Endothelial cell (in vitro differentiated cells): ENCODE measurements around the gene CHRNE. TPM values are rescaled to one million over a fixed set of nuclear protein-coding genes. Genes with fewer than 3 reads are reported as not detected.

Source experiments
- DNase-seq: peaks from one replicate; pipeline ENCODE4 v3.0.0; 2021; ENCODE audit warnings: low spot score
- H3K27ac Mint-ChIP-seq: one replicate; pipeline ENCODE4 v1.8.0; 2021; ENCODE audit warnings: mixed read lengths, inconsistent platforms; ENCODE audit not compliant: unreplicated experiment
- H3K27me3 Mint-ChIP-seq: one replicate; pipeline ENCODE4 v1.8.0; 2021; ENCODE audit warnings: mild to moderate bottlenecking, moderate library complexity, mixed read lengths, inconsistent platforms; ENCODE audit not compliant: unreplicated experiment
- H3K36me3 Mint-ChIP-seq: one replicate; pipeline ENCODE4 v1.8.0; 2021; ENCODE audit warnings: mild to moderate bottlenecking, low read depth, mixed read lengths, inconsistent platforms; ENCODE audit not compliant: unreplicated experiment
- H3K4me1 Mint-ChIP-seq: one replicate; pipeline ENCODE4 v1.8.0; 2021; ENCODE audit warnings: mild to moderate bottlenecking, mixed read lengths, inconsistent platforms; ENCODE audit not compliant: unreplicated experiment
- H3K4me3 Mint-ChIP-seq: one replicate; pipeline ENCODE4 v1.8.0; 2021; ENCODE audit warnings: mild to moderate bottlenecking, mixed read lengths, inconsistent platforms; ENCODE audit not compliant: unreplicated experiment
- H3K9me3 Mint-ChIP-seq: one replicate; pipeline ENCODE4 v1.8.0; 2021; ENCODE audit warnings: mixed read lengths, inconsistent platforms; ENCODE audit not compliant: unreplicated experiment
- CTCF ChIP-seq: fragments of 200-600 bp; sonication (generic); IDR thresholded peaks from one replicate; pipeline ENCODE4 v1.5.0; 2021; ENCODE audit warnings: antibody characterized with exemption; ENCODE audit not compliant: unreplicated experiment
- total RNA-seq: library from RNA; stranded (reverse); fragmentation: NEBNext Ultra II Directional; extraction: Animal tissue kit (Norgen Biotek cat#: 25700); gene quantifications from one replicate; pipeline ENCODE4 v1.2.1, GENCODE V29; 2021; ENCODE audit not compliant: unreplicated experiment

Gene CHRNE
- total RNA-seq, 1 donor from 2014 or later = 1.2 TPM

- Mint-ChIP-seq H3K27me3 (peaks cover 19% of the 10 kb centered on the region), H3K4me3 (no peak overlapping the region), H3K4me1 (peaks cover 10% of the 10 kb centered on the region), H3K36me3 (peaks cover 12% of the 10 kb centered on the region), H3K27ac (no peak overlapping the region), H3K9me3 (no peaks in the 10 kb centered on the region)
- TF ChIP-seq CTCF = no peak
- DNase-seq = no peak
Measured at GRCh38 chr17:4901108-4901647, 1.7 kb downstream of the CHRNE start.

DNA sequence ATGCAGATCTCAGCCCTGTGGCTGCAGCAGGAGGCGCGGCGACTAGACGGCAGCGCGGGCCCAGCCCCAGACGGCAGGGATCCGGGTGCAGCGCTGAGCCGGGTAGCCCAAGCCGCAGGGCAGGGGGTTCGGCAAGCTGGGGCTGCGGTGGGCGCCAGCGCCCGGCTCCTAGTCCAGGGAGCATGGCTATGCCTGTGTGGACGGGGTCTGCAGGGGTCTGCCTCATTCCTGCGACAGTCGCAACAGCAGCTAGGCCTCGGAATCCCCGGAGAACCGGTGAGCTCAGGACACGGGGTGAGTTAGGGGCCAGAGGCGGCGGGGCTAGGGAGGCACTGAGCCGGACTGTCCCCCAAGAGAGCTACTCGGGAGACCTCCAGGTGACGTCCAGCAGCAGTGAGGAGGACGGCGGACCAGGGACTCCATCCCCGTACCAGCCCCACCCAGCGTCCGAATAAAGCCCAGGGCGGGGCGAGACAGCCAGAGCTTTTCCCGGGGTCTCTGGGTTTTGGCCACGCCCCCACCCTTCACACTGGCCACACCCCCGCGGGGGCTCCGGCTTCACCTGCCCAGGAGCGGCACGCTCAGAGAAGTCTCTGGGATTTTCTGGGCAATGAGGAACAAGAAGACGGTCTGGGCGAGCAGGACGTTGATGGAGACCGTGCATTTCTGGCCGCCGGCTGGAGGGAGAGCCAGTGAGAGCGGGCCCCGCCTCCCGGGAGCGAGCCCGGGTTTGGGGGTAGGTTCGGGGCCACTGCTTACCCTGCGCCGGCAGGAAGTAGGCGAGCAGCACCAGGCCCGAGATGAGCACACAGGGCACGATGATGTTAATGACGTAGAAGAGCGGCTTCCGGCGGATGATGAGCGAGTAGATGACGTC, 2.4 kb downstream of the CHRNE start:
- peak; percentile 22 for DNase-seq
- H3K36me3 Mint-ChIP-seq = peaks cover 18% of the 10 kb centered on the region

DNA sequence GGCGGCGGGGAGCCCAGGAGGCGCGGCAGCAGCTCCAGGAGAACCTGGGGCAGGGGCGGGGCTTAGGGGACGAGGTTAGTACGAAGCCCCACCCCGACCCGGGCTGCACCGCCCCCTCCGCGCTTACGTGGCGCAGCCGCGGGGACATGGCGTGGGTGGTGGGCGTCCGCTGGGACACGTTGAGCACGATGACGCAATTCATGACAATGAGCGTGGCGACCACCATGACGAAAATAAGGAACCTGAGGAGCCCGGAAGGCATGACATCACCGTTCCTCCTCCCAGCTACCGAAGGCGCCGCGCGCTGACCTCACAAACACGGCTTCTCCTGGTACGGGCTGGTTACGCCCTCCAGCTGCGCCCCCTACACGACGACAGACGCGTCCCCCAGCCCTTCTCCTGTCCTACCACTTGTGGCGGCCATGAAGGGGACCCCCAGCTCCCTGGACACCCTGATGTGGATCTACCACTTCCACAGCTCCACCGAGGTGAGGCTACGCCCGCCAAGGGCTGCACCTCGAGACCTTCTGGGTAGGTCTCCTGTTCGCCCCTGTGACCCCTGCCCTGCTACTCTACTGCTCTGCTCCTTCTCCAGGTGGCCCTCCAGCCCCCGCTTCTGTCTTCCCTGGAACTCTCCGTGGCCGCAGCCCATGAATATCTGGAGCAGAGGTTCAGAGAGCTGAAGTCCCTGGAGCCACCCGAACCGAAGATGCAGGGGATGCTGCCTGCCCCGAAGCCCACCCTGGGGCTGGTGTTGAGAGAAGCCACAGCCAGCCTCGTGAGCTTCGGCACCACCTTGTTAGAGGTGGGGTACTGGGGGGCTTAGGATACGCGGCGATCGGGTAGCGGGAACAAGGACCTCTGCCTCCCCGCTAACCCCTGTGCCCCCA, 3.3 kb downstream of the CHRNE start, which contains the start of gene C17orf107:
Gene C17orf107, plus strand, starts transcription at position 196 of the 890 bp plus-strand sequence. Its CDS starts 227 bp downstream, at position 423.
- peak; percentile 73 for DNase-seq
- Mint-ChIP-seq H3K9me3 (no peaks in the 10 kb centered on the region), H3K36me3 (peaks cover 25% of the 10 kb centered on the region), H3K4me3 (peak within 1 kb of the TSS; percentile 87), H3K4me1 (peaks cover 10% of the 10 kb centered on the region), H3K27ac (peak within 1 kb of the TSS; percentile 64), H3K27me3 (peaks cover 26% of the 10 kb centered on the region)
- TF ChIP-seq CTCF = no peak

More for the DNA sequence above, 2.4 kb downstream of the CHRNE start:
- H3K27ac Mint-ChIP-seq = no peak overlapping the region
- no peaks in the 10 kb centered on the region for H3K9me3 Mint-ChIP-seq
- no peak for TF ChIP-seq CTCF
- peak overlapping the region; percentile 63 for H3K4me3 Mint-ChIP-seq
- peaks cover 10% of the 10 kb centered on the region for H3K4me1 Mint-ChIP-seq
- H3K27me3 Mint-ChIP-seq = peaks cover 22% of the 10 kb centered on the region

- TF ChIP-seq CTCF = no peak
- H3K4me3 Mint-ChIP-seq = peak overlapping the region; percentile 87
- H3K9me3 Mint-ChIP-seq = no peaks in the 10 kb centered on the region
- peaks cover 26% of the 10 kb centered on the region for H3K27me3 Mint-ChIP-seq
- H3K27ac Mint-ChIP-seq = no peak overlapping the region
- no peak for DNase-seq
- H3K4me1 Mint-ChIP-seq = peaks cover 10% of the 10 kb centered on the region
- peaks cover 25% of the 10 kb centered on the region for H3K36me3 Mint-ChIP-seq
Measured at GRCh38 chr17:4898927-4899326, 4.0 kb downstream of the CHRNE start.
